Stromal cell of bone marrow (primary cell): ENCODE data around the gene GTF2IRD1.
"Not testable (repeated sequence)": the region's sequence is repeated elsewhere in the genome, so short reads cannot be mapped to it uniquely, and the experiment has no call there.

ENCODE experiments used
- DNase-seq: peaks from one replicate; pipeline ENCODE4 v3.0.0-alpha.2; 2012; ENCODE audit warnings: low read depth

The GTF2IRD1 gene

DNA sequence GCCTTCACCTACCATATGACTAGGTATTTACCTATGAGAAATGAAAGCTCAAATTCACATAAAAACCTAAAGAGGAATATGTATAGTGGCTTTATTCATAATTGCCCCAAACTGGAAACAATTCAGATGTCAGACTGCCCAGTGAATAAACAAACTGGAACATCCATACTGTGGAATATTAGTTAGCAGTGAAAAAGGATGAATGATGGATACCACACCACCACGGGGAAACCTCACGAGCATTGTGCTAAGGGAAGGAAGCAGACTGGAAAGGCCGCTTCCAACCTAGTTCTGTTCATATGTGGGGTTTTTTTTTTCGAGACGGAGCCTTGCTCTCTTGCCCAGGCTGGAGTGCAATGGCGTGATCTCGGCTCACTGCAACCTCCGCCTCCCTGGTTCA, 16.8 kb downstream of the GTF2IRD1 start:
- DNase-seq, result no peak

DNA sequence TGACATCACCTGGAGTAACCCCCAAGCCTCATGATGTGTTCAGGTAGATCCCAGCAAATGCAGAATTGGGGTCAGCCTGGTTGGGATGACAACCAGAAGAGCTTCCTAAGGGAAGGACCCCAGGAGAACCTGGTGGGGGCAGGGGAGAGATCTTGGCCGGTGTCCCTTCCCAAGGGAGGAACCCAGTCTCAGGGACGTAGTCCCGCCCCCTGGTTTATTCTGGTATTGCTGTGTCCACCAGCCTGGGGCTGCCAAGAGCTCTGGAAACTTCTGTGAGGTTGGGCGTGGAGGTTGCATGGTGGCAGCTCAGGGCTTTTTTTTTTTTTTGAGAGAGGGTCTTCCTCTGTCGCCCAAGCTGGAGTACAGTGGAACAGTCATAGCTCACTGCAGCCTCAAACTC, 19.4 kb downstream of the GTF2IRD1 start:
- no peak for DNase-seq

DNA sequence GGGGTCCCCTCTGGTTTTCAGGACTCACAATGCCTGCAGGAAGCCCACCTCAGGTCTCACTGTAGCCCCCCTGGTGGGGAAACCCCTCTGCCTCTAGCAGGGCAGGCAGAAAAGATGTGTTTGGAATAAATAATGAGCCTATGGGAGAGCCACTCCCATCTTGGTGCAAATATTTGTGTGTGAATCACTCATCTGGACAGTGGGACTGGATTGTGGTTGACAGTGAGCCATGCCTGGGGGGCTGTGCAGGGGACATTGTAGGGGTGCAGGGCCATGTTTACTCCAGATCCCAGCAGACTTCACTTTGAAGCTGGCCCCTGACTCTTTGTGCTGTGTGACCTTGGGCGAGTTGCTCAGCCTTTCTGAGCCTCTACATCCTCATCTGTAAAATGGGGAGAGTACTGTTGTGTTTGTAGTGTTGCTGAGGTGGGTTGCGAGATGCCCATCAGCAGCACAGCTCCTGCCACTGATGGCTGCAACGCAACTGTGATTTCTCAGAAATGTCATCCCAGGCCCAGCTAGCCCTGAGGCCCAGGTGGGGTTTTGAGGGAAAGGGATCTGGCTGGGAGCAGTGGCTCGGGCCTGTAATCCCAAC, 20.7 kb downstream of the GTF2IRD1 start:
- DNase-seq, result no peak

DNA sequence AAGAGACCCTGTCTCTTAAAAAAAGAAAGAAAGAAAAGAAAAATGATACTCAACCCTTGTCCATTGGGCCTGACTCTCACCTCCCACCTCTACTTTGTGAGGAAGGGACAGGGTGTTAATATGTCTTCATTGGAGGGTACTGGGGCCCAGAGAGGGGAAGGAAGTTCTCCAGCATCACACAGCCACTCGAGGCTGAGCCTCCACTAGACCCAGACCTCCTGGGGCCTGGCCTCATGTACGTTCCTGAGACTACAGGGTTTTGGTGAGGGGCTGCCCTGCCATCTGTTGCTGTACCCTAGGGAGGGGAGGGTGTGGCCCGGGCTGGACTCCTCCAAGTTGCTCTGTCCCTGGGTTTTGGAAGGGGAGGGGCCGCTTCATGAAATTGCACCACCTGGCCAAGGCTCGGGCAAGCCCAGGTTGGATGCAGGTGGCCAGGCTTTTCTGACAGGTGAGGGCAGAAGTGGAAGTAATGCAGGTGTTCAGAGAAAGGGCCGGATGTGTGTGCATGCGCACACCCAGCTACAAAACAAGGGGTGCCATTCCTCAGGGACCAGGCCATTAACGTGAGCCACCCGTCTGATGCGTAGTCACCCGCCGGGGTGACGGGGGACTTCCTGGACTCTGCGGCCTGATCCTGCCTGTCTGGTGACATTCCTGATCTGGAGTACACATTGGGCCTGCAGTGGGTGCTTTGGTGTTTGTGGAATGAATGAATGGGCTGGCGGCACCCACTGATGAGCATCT, 21.7 kb downstream of the GTF2IRD1 start:
- DNase-seq, result no peak

DNA sequence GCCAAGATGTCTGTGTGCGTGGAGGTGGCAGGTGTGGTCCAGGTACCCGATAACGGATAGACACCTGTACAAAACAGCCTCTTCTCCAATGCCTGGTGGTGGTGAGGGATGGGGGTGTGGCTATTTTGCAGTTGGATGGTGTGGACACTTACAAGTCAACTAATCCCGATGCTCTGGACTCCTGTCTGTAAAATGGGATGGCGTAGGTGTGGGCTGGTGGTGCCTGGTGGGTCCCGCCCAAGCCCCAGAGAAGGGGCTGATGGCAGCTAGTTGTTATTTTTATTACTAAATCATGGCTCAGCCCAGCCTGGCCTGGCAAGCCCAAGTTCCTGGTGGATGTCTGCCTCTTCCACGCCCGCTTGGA, 22.3 kb downstream of the GTF2IRD1 start:
- no peak for DNase-seq

DNA sequence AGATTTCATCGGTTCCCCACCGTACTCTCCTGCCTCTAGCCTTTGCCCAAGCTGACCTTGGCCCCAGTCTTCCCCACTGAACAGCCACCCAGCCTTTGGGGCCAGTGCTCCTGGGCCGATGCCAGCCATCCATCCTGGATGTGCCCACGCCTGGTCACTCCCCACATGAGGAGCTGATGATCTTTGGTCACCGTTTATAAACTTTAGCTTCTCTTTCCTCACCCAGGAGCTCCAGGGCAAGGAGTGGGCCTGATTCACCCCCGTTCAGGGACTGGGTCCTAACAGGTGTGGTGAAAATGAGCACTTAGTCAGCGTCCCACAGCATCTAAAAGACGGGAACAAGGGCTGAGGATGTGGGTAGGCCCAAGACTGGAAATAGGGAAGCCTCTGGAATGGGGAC, 22.9 kb downstream of the GTF2IRD1 start:
- DNase-seq, result no peak

DNA sequence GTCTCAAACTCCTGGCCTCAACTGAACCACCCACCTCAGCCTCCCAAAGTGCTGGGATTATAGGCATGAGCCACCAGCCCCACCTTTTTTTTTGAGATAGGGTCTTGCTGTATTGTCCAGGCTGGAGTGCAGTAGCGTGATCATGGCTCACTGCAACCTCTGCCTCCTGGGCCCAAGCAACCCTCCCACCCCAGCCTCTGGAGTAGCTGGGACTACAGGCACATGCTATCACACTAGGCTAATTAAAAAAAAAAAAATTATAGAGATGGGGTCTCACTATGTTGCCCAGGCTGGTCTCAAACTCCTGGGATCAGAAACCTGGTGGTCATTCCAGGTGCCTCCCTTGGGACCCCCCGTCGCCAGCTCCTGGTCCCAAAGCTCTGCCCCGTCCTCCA, 25.0 kb downstream of the GTF2IRD1 start:
- no peak for DNase-seq

DNA sequence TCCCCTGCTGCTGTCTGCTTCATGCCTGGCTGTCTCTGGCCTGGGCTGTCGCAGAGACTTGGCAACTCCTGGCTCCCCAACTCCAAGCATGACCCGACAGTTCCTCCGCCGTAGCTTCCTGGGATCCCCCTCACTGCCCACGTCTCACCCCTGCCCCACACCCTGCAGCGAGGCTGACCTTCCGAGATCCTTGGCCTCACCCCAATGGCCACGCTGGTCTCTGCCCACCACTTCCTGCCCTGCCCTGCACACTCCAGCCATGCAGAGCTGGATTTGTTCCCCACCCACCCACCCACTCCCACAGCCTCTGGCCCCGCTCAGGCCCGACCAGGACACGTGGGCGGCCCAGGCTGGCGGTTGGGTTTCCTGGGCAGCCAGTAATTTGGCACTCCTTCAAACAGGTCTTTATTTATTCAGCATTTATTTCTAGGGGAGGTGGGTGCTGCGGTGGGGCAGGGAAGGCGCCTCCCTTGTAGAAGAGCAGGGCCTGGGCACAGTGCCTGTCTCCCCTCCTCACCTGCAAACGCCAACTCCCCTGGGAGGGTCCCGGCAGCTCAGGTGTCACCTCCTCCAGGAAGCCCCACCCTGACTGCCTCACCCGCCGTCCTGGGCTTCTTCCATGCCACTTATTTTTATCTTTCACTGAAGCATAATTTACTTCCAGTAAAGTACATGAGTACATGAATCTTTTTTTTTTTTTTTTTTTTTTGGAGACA, 25.5 kb downstream of the GTF2IRD1 start:
- no peak for DNase-seq

DNA sequence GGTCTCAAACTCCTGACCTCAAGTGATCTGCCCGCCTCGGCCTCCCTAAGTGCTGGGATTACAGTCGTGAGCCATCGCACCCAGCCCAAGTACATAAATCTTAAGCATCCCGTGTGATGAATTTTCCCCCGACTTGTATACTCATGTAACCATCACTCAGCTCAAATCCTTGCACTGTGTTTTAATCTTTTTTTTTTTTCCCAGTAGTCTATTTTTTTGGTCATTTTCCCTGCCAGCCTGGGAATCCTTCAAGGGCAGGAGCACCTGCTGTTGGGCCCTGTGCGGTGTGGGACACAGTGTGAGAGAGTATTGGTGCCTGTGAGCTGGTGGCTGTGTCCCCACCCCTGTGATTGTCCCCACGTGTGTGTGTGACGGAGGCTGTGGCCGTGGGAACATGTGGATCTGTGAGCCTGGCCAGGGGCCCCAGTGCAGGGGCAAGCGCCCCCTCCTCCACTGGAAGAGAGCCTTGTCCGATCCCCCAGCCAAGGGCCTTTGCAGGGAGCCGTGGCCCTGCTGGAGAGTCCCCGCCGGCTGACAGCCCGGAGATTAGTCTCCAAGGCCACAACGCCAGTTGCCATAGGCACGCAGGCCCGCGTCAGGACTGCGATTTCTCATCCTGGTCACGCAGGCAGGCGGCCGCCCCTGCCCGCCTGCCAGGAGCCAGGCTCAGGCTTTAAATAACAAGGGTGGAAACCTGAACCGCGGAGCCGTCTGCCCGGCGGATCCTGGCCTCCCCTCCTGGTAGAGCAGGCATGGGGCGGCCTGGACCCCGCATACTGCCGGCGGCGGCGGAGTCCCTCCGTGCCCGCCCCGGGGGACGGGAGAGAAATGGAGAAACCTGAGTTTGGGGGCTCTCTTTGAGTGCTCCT, 26.5 kb downstream of the GTF2IRD1 start:
- peak; percentile 85 for DNase-seq

DNA sequence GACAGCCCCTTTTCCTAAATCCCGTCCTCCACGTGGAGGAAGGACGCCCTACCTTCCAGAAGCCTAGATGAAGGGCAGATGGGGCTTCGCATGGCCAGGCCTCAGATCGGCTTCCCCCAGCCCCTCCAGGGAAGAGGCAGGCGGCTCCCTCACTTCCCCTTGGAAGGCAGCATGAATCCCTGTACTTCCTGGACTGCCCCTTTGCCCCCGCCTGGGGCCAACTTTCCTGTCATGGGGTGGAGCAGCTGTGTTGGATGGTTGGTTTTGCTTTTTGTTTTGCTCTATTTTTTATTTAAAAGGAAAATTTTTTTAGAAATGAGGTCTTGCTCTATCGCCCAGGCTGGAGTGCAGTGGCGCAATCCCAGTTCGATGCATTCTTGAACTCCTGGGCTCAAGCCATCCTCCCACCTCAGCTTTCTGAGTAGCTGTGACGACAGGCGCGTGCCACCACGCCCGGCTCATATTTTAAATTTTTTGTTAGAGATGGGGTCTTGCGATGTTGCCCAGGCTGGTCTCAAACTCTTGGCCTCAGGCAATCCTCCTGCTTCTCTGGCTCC, 27.2 kb downstream of the GTF2IRD1 start:
- peak; percentile 49 for DNase-seq

DNA sequence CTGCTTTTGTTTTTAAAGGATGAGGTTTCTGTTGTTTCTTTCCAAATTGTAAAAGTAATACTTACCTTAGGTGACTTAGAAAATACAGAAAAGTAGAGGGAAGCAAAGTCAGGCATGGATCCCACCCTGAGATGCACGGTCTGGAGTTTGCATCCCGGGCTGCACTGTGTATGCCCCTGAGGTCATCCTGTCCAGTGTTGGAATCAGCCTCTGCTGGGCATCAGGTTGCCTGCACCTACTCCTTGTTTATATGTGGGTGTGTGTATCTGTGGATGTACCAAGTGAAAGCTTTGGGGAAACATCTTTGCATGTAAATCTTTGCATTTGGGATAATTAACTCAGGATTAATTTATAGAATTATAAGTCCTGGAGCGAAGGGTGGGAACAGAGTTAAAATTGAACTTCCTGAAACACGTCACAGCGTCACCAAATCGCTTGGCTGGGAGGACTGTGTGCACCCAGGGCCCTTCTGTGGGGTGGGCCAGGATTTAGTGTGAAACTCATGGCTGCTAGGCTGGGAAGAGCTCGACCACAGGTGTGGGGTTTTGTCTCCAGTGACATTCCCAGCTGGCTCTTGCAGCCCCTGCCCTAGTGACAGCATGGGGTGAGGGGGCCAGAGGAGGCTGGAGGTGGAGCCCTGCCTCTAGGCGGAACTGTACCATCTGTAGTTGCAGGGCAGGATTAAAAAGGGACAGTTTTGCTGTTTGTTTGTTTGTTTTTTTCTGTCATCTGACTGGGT, 27.9 kb downstream of the GTF2IRD1 start:
- DNase-seq, result no peak

DNA sequence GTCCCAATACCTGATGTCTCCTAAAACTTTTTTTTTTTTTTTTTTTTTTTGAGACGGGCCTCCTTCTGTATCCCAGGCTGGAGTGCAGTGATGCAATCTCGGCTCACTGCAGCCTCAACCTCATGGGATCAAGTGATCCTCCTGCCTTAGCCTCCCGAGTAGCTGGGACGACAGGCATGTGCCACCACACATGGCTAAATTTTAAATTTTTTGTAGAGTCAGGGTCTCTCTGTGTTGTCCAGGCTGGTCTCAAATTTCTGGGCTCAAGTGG, 28.4 kb downstream of the GTF2IRD1 start:
- DNase-seq, result no peak

DNA sequence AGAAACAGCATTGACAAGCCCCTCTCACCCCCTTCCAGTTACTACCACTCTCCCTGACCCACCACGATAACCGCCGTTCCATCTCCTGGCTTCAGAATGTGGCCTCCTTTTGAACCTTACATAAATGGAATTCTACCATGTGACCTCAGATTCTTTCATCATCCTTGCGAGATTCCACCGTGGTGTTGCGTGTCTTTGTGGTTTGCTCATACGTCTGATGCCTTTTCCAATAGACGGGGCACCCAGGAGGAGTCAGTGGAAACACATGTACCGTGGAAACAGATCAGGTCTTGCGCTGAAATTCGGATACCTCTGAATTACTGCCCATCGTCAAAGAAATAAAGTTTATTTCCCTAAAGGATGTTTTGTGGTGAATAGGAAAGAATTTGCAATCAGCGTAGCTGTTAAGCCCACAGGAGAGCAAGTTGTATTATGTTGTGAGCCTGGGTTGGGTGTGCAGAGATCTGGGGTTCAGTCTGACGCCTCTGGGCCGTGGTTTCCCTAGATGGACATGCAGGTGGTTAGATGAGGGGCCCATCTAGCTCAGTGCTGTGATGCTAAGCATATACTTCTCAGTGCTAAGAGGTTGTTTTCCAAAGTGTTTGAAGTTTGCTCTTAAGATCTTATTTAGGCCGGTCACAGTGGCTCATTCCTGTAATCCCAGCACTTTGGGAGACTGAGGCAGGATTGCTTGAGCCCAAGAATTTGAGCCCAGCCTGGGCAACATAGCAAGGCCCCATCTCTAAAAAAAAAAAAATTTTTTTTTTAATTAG, 29.1 kb downstream of the GTF2IRD1 start:
- DNase-seq, result peak; percentile 86

DNA sequence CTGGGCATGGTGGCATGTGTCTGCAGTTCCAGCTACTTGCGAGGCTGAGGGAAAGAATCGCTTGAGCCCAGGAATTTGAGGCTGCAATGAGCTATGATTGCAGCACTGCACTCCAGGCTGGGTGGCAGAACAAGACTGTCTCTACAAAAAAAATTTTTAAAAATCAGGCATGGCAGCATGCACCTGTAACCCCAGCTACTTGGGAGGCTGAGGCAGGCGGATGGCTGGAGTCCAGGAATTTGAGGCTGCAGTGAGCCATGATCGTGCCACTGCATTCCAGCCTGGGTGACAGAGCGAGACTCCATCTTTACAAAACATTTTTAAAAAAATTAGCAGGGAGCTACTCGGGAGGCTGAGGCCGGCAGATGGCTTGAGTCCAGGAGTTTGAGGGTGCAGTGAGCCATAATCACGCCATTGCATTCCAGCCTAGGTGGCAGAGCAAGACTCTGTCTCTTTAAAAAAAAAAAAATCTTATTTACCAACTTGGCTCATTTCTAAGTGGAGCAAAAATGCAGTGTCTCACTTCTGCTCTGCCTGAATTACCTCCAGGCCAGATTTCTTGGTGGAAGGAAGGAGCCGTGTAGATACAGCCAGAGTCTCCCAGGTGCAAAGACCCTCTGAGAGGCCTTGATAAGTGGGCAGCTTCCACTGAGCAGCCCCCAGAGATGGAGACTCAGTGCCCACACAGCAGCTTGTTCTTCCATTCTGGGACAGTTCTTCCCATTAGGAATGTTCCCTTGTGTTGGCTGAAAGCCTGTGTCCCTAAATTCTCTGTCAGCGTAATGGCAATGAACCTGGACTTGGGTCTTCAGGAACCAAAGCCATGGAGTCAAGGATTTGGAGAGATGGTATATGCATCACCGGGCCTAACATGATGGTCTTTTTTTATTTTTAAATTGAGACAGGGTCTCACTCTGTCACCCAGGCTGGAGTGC, 30.0 kb downstream of the GTF2IRD1 start:
- no peak for DNase-seq

DNA sequence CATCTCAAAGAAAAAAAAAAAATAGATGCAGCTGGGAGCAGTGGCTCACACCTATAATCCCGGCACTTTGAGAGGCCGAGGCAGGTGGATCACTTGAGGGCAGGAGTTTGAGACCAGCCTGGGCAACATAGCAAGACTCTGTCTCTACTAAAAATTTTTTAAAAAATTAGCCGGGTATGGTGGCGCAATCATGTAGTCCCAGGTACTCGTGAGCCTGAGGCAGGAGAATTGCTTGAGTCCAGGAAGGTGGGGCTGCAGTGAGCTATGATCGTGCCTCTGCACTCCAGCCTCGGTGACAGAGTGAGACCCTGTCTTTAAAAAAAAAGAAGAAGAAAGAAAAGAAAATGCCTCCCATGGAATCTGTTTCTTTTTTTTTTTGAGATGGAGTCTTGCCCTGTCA, 31.9 kb downstream of the GTF2IRD1 start:
- no peak for DNase-seq

DNA sequence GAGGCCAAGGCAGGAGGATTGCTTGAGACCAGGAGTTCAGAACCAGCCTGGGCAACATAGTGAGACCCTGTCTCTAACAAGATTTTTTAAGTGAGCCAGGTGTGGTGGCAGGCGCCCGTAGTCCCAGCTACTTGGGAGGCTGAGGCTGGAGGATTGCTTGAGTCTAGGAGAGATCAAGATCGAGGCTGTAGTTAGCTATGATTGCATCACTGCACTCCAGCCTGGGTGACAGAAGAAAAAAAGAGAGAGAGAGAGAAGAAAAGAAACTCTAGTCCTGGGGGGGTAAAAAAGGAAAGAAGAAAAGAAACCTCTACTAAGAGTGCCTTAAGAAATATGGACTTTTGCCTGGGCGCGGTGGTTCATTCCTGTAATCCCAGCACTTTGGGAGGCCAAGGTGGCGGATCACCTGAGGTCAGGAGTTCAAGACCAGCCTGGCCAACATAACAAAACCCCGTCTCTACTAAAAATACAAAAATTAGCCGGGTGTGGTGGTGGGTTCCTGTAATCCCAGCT, 34.9 kb downstream of the GTF2IRD1 start:
- DNase-seq, result not testable (repeated sequence)

DNA sequence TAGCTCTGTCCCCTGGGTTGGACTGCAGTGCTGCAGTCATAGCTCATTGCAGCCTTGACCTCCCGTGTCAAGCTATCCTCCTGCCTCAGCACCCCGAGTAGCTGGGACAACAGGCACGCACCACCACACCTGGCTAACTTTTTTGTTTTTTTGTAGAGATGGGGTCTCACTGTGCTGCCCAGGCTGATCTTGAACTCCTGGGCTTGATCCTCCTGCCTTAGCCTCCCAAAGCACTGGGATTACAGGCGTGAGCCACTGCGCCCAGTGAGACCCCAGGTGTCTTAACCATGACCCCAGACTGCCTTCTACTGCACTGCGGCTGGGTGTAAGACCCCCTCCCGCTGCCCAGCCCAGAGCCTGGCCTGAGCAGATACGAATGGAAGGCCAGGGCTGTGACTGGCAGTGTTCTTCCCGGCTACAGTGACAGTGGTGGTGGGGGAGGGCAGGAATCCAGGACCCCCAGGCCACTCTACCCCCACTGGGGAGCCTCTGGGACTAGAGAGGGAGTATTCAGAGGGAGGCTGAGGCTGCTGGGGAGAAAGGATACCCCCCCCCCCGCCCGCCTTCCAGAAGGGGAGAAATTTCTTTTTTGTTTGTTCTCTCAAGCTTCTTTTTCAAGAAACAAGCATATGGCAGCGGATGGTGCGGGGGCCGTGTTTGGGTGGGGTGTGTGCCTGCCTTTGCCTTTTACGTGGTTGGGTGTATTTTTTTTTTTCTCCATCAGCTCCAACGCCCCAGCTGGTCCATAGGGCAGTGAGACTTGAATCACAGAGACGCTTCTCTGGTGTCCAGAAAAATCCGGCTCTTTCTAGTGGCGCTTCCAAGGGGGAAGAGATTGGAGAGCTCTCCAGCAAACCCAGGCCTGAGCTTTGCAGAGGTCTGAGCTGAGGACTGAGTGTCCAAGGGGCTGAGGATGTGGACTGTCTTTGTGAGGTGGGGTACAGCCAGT, 36.6 kb downstream of the GTF2IRD1 start:
- DNase-seq, result no peak

DNA sequence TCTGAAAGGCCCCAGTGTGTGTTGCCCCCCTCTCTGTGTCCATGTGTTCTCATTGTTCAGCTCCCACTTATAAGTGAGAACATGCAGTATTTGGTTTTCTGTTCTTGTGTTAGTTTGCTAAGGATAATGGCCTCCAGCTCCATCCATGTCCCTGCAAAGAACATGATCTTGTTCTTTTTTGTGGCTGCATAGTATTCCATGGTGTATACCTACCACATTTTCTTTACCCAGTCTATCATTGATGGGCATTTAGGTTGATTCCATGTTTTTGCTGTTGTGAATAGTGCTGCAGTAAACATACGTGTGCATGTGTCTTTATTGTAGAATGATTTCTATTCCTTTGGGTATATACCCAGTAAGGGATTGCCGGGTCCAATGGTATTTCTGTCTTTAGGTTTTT, 37.8 kb downstream of the GTF2IRD1 start:
- DNase-seq, result not testable (repeated sequence)
